AG09319 (cell line): ENCODE data around the gene NOSIP.

Source experiments
- DNase-seq: peaks from one replicate; pipeline ENCODE4 v3.0.0-alpha.2; 2010; ENCODE audit warnings: low read depth; ENCODE audit errors: extremely low read depth
- TF ChIP-seq, protein P1 (sequence below): IDR thresholded peaks from 2 replicates; pipeline ENCODE4 v1.5.1; 2011; ENCODE audit warnings: low read depth, mild to moderate bottlenecking, inconsistent platforms, low read length, moderate library complexity

Gene NOSIP

DNA sequence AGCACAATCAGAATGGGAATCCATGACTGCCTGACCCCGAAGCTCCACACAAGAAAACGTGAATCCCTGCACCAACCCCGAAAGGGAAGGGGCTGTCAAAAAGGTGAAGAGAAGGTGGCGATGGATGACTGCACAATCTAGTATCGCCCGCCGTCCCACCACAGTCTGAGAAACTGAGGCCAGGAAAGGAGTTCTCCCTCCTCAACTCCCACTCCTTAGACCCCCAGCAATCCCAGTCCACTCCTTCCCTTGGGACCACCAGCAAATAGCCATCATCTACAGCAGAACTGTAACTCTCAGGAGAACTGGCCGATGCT, 451 bp downstream of the NOSIP start:
- TF ChIP-seq, protein P1, sequence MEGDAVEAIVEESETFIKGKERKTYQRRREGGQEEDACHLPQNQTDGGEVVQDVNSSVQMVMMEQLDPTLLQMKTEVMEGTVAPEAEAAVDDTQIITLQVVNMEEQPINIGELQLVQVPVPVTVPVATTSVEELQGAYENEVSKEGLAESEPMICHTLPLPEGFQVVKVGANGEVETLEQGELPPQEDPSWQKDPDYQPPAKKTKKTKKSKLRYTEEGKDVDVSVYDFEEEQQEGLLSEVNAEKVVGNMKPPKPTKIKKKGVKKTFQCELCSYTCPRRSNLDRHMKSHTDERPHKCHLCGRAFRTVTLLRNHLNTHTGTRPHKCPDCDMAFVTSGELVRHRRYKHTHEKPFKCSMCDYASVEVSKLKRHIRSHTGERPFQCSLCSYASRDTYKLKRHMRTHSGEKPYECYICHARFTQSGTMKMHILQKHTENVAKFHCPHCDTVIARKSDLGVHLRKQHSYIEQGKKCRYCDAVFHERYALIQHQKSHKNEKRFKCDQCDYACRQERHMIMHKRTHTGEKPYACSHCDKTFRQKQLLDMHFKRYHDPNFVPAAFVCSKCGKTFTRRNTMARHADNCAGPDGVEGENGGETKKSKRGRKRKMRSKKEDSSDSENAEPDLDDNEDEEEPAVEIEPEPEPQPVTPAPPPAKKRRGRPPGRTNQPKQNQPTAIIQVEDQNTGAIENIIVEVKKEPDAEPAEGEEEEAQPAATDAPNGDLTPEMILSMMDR, result no peak
- DNase-seq, result no peak

DNA sequence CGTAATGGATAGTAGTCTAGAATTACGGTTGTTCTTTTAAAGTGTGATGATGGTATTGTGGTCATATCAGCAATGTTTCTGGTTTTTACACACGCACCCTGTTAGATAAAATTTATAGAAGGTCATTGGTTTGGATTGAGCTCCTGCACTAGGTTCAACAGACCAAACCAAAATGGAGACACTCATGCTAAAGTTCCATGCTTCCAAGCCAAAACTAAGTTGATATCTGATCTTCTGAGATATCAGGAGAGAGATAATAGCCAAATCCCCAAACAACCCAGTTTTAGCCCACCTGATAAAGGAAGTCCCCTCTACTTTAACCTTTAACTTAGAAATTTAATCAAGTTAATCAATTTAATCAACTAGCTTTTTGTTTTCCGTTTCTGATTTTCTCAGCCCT, 1.2 kb downstream of the NOSIP start:
- no peak for DNase-seq
- TF ChIP-seq, protein P1, result no peak

DNA sequence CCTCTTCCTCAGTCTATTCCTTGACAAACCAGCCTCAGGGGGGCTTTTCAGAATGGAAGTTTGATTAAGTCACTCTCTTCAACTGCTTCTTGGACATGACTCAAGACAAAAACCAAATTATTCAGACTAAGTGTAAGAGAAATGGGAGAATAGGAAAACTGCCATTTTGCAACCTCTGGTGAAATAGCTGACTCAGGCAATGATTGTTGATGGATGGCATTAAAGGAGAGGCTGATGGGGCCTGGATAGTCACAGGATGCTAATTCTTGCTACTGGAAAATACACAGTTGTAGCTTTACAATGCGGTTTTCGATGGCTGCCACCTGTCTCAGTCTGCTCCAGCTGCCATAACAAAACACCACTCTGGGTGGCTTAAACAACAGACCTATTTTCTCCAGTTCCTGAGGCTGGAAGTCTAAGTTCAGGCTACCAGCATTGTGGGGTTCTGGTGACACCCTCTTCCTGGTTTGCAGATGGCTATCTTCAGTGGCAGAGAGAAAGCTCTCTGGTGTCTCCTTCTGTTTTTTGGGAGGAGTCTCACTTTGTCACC, 6.1 kb downstream of the NOSIP start:
- DNase-seq, result no peak
- TF ChIP-seq, protein P1, result no peak

DNA sequence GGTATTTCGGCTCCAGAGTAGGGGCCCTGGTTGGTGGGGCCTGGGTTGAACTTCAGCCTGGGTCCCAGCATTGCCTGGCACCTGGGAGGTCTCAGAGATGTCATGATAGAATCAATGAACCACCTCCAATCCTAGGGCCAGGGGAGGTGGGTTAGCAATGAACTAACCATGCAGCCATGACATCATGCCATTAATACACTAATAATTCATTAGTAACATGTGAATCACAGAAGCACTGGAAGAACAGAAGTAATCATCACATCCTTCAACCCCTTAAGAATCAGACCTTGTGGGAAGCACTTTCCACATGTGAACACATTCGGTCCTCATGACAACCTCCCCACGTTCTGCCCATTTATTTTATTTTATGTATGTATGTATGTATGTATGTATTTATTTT, 6.9 kb downstream of the NOSIP start:
- DNase-seq, result no peak
- TF ChIP-seq, protein P1, result no peak

DNA sequence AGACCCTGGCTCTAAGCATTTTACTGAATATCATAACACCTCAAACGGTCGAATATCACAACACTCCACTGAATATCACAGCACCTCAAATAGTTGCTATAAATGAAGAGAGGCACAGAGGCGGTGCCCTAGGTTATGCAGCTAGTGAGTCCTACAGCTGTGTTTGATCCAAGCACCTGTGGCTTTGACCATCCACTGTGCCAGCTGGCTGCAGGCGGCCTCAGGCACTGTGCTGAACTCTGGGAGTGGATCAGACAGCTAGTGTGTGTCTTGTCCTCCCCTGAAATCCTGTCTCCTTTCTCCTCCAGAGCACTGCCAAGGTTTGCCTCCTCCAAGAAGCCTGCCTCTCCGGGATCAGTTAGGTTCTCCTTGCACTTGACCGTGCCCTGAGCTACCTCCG, 7.3 kb downstream of the NOSIP start:
- no peak for DNase-seq
- TF ChIP-seq, protein P1, result no peak

DNA sequence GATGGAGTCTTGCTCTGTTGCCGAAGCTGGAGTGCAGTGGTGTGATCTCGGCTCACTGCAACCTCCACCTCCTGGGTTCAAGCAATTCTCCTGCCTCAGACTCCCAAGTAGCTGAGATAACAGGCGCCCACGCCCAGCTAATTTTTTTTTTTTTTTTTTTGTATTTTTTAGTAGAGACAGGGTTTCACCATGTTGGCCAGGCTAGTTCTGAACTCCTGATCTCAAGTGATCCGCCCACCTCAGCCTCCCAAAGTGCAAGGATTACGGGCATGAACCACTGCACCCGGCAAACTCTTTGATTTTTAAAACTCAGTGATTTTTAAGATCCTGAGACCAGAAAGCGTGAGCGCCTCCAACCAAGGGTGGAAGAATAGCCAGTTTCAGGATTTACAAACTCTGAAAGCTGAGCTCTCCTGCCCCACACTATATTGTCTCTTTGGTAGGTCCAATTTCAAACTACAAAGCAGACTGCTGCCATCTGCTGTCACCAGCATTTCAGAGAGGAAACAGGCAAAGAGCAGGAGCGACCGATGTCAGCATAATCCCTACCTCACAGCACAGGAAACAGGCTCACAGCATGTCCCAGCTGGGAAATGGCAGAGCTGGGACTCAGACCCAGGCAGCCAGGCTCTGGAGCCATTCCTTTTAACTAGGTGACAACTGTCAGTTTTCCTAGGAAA, 9.2 kb downstream of the NOSIP start:
- DNase-seq, result no peak
- TF ChIP-seq, protein P1, result no peak

DNA sequence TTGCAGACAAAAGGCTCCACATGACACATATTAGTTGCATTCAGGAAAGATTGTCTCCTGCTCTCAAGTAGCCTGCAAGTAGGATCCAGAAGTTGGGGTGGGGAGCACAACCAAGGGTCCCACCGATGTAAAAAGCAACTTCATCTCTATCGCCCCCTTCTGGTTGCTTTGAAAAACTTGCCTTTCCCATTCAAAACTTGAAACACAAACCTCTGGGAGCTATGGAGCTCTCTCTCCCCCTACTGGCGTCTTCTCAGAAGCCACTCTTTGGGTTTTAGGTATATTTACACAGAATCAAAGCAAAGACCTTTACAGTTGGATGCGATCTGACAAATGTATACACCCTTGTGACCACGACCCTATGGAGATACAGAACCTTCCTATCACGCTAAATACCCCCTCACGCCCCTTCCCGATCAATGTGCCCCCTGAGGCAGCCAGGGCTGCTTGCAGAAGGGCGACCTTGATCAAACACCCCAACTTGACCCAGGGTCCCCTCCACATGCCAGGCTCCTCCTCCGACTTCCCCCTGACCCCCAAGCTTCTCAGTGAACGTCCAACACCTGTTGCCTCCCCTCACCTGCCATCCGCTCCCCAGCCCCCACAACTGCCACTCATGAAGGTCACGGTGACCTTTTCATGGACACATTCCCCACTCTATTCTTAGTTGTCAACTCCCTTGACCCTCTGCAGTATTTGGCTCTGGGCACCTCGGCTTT, 10.1 kb downstream of the NOSIP start:
- TF ChIP-seq, protein P1, result peak; percentile 100

More for the DNA sequence above, 10.1 kb downstream of the NOSIP start:
- DNase-seq, result peak; percentile 60
